ENCODE data around the gene TRAF3IP1. TPM values are rescaled to one million over a fixed set of nuclear protein-coding genes. Genes with fewer than 3 reads are reported as not detected.
A peak's percentile ranks its signal among the peaks of the same experiment; 100 is the strongest.

The TRAF3IP1 gene
- total RNA-seq, 1 experiment from 2014 or later, result 16.0 TPM

- H3K27ac ChIP-seq (ENCODE audit: low read length), result peak overlapping the region; percentile 81
Observed at GRCh38 chr2:238290091-238290509, 30.2 kb upstream of the TRAF3IP1 start.

GRCh38 chr2:238290715-238291549 is 29.4 kb upstream of the TRAF3IP1 start:
- peak overlapping the region; percentile 87 for H3K4me2 ChIP-seq (ENCODE audit: low read depth, low read length, poor library complexity, severe bottlenecking)
- H3K27me3 ChIP-seq (ENCODE audit: low read length), result no peaks in the 10 kb centered on the region
- H3K27ac ChIP-seq (ENCODE audit: low read length), result 0 out of 2 replicates have a peak overlapping the region, but pooled peaks have one; percentile 81
- peaks cover 16% of the 10 kb centered on the region for H4K20me1 ChIP-seq (ENCODE audit: insufficient read depth, low read depth, low read length)
- peaks cover 24% of the 10 kb centered on the region for H3K79me2 ChIP-seq (ENCODE audit: low read length)
- H3K4me1 ChIP-seq (ENCODE audit: low read length), result peaks cover 40% of the 10 kb centered on the region
- H2AFZ ChIP-seq (ENCODE audit: low read length), result no peak overlapping the region
- H3K36me3 ChIP-seq (ENCODE audit: insufficient read depth, low read length), result no peaks in the 10 kb centered on the region
- 0 out of 2 replicates have a peak overlapping the region, but pooled peaks have one; percentile 71 for H3K9ac ChIP-seq (ENCODE audit: low read length)
- no peak for DNase-seq
- no peak overlapping the region for H3K4me3 ChIP-seq (ENCODE audit: low read length)
- no peaks in the 10 kb centered on the region for H3K9me3 ChIP-seq (ENCODE audit: low read length)
- H3K9me2 ChIP-seq (replicated peaks; ENCODE audit: insufficient read depth, low read length), result no peaks in the 10 kb centered on the region

More at GRCh38 chr2:238290091-238290509, 30.2 kb upstream of the TRAF3IP1 start:
- H2AFZ ChIP-seq (ENCODE audit: low read length), result peak overlapping the region; percentile 77; the same call in 1 of the 2 replicates
- no peaks in the 10 kb centered on the region for H3K9me2 ChIP-seq (replicated peaks; ENCODE audit: insufficient read depth, low read length)
- peaks cover 17% of the 10 kb centered on the region for H4K20me1 ChIP-seq (ENCODE audit: insufficient read depth, low read depth, low read length)
- H3K9me3 ChIP-seq (ENCODE audit: low read length), result no peaks in the 10 kb centered on the region
- no peaks in the 10 kb centered on the region for H3K36me3 ChIP-seq (ENCODE audit: insufficient read depth, low read length)
- H3K9ac ChIP-seq (ENCODE audit: low read length), result peak overlapping the region; percentile 71
- H3K79me2 ChIP-seq (ENCODE audit: low read length), result peaks cover 32% of the 10 kb centered on the region
- peaks cover 41% of the 10 kb centered on the region for H3K4me1 ChIP-seq (ENCODE audit: low read length)
- peak overlapping the region; percentile 87 for H3K4me3 ChIP-seq (ENCODE audit: low read length)
- DNase-seq, result peak; percentile 89
- H3K4me2 ChIP-seq (ENCODE audit: low read depth, low read length, poor library complexity, severe bottlenecking), result peak overlapping the region; percentile 87
- no peaks in the 10 kb centered on the region for H3K27me3 ChIP-seq (ENCODE audit: low read length)

- H3K27me3 ChIP-seq (ENCODE audit: low read length), result no peaks in the 10 kb centered on the region
Observed at GRCh38 chr2:238291550-238292281, 28.6 kb upstream of the TRAF3IP1 start.

GRCh38 chr2:238294046-238294392 is 26.3 kb upstream of the TRAF3IP1 start:
- no peaks in the 10 kb centered on the region for H3K9me2 ChIP-seq (replicated peaks; ENCODE audit: insufficient read depth, low read length)
- H3K4me2 ChIP-seq (ENCODE audit: low read depth, low read length, poor library complexity, severe bottlenecking), result no peak overlapping the region
- no peaks in the 10 kb centered on the region for H3K27me3 ChIP-seq (ENCODE audit: low read length)
- no peak overlapping the region for H3K9ac ChIP-seq (ENCODE audit: low read length)
- peaks cover 24% of the 10 kb centered on the region for H3K4me1 ChIP-seq (ENCODE audit: low read length)
- no peaks in the 10 kb centered on the region for H3K79me2 ChIP-seq (ENCODE audit: low read length)
- H3K9me3 ChIP-seq (ENCODE audit: low read length), result no peaks in the 10 kb centered on the region
- DNase-seq, result no peak
- H3K36me3 ChIP-seq (ENCODE audit: insufficient read depth, low read length), result no peaks in the 10 kb centered on the region
- no peak overlapping the region for H3K4me3 ChIP-seq (ENCODE audit: low read length)
- H2AFZ ChIP-seq (ENCODE audit: low read length), result no peak overlapping the region
- no peaks in the 10 kb centered on the region for H4K20me1 ChIP-seq (ENCODE audit: insufficient read depth, low read depth, low read length)
- H3K27ac ChIP-seq (ENCODE audit: low read length), result no peak overlapping the region

More at GRCh38 chr2:238291550-238292281, 28.6 kb upstream of the TRAF3IP1 start:
- DNase-seq, result no peak
- H3K9me3 ChIP-seq (ENCODE audit: low read length), result no peaks in the 10 kb centered on the region
- H3K9ac ChIP-seq (ENCODE audit: low read length), result no peak overlapping the region
- no peak overlapping the region for H2AFZ ChIP-seq (ENCODE audit: low read length)
- H3K4me1 ChIP-seq (ENCODE audit: low read length), result peaks cover 33% of the 10 kb centered on the region
- no peak overlapping the region for H3K4me3 ChIP-seq (ENCODE audit: low read length)
- H4K20me1 ChIP-seq (ENCODE audit: insufficient read depth, low read depth, low read length), result peaks cover 9% of the 10 kb centered on the region; the same call in 1 of the 2 replicates
- peaks cover 16% of the 10 kb centered on the region for H3K79me2 ChIP-seq (ENCODE audit: low read length)
- no peaks in the 10 kb centered on the region for H3K36me3 ChIP-seq (ENCODE audit: insufficient read depth, low read length)
- H3K4me2 ChIP-seq (ENCODE audit: low read depth, low read length, poor library complexity, severe bottlenecking), result no peak overlapping the region
- H3K9me2 ChIP-seq (replicated peaks; ENCODE audit: insufficient read depth, low read length), result no peaks in the 10 kb centered on the region
- no peak overlapping the region for H3K27ac ChIP-seq (ENCODE audit: low read length)

- Histone ChIP-seq H3K36me3 (ENCODE audit: insufficient read depth, low read length) (no peaks in the 10 kb centered on the region), H3K4me3 (ENCODE audit: low read length) (no peak overlapping the region), H3K9me2 (replicated peaks; ENCODE audit: insufficient read depth, low read length) (no peaks in the 10 kb centered on the region), H2AFZ (ENCODE audit: low read length) (no peak overlapping the region), H3K4me1 (ENCODE audit: low read length) (peaks cover 19% of the 10 kb centered on the region), H3K79me2 (ENCODE audit: low read length) (no peaks in the 10 kb centered on the region), H3K9me3 (ENCODE audit: low read length) (no peaks in the 10 kb centered on the region), H3K9ac (ENCODE audit: low read length) (no peak overlapping the region), H3K27ac (ENCODE audit: low read length) (no peak overlapping the region), H4K20me1 (ENCODE audit: insufficient read depth, low read depth, low read length) (no peaks in the 10 kb centered on the region), H3K4me2 (ENCODE audit: low read depth, low read length, poor library complexity, severe bottlenecking) (no peak overlapping the region), H3K27me3 (ENCODE audit: low read length) (no peaks in the 10 kb centered on the region)
- no peak for DNase-seq
Observed at GRCh38 chr2:238294393-238295143, 25.8 kb upstream of the TRAF3IP1 start.

GRCh38 chr2:238295144-238296112 is 24.9 kb upstream of the TRAF3IP1 start:
- Histone ChIP-seq H3K4me1 (ENCODE audit: low read length) (peaks cover 10% of the 10 kb centered on the region), H3K27me3 (ENCODE audit: low read length) (no peaks in the 10 kb centered on the region), H3K9me2 (replicated peaks; ENCODE audit: insufficient read depth, low read length) (no peaks in the 10 kb centered on the region), H3K9ac (ENCODE audit: low read length) (peak overlapping the region; percentile 38; the same call in 1 of the 2 replicates), H3K9me3 (ENCODE audit: low read length) (no peaks in the 10 kb centered on the region), H3K4me3 (ENCODE audit: low read length) (no peak overlapping the region), H3K27ac (ENCODE audit: low read length) (no peak overlapping the region), H3K79me2 (ENCODE audit: low read length) (no peaks in the 10 kb centered on the region), H4K20me1 (ENCODE audit: insufficient read depth, low read depth, low read length) (no peaks in the 10 kb centered on the region), H3K4me2 (ENCODE audit: low read depth, low read length, poor library complexity, severe bottlenecking) (peak overlapping the region; percentile 32), H3K36me3 (ENCODE audit: insufficient read depth, low read length) (no peaks in the 10 kb centered on the region), H2AFZ (ENCODE audit: low read length) (0 out of 2 replicates have a peak overlapping the region, but pooled peaks have one; percentile 8)
- DNase-seq, result peak; percentile 58

GRCh38 chr2:238296638-238297457 is 23.5 kb upstream of the TRAF3IP1 start:
- H3K79me2 ChIP-seq (ENCODE audit: low read length), result no peaks in the 10 kb centered on the region
- no peaks in the 10 kb centered on the region for H3K9me2 ChIP-seq (replicated peaks; ENCODE audit: insufficient read depth, low read length)
- H2AFZ ChIP-seq (ENCODE audit: low read length), result no peak overlapping the region
- no peak overlapping the region for H3K9ac ChIP-seq (ENCODE audit: low read length)
- H3K9me3 ChIP-seq (ENCODE audit: low read length), result no peaks in the 10 kb centered on the region
- DNase-seq, result no peak
- no peaks in the 10 kb centered on the region for H3K27me3 ChIP-seq (ENCODE audit: low read length)
- H3K27ac ChIP-seq (ENCODE audit: low read length), result no peak overlapping the region
- no peaks in the 10 kb centered on the region for H4K20me1 ChIP-seq (ENCODE audit: insufficient read depth, low read depth, low read length)
- H3K36me3 ChIP-seq (ENCODE audit: insufficient read depth, low read length), result no peaks in the 10 kb centered on the region
- peaks cover 6% of the 10 kb centered on the region for H3K4me1 ChIP-seq (ENCODE audit: low read length)
- H3K4me2 ChIP-seq (ENCODE audit: low read depth, low read length, poor library complexity, severe bottlenecking), result no peak overlapping the region
- H3K4me3 ChIP-seq (ENCODE audit: low read length), result no peak overlapping the region

Measured in Karpas-422 (cell line).